K562 (cell line): Measurements from ENCODE around the gene BTRC.

Experiments used
- CREB1 ChIP-seq, 2 experiments: sonication (generic) in 1 of 2; formaldehyde crosslinking in 1 of 2; IDR thresholded peaks; 2 replicates each; pipeline versions ENCODE4 v1.6.1 to v1.8.0; 2012 to 2022; ENCODE audit warnings: inconsistent platforms in 1 of 2, mild to moderate bottlenecking in 1 of 2, missing genetic modification reagents in 1 of 2, moderate library complexity in 1 of 2
- CTCF ChIP-seq, 3 experiments: IDR thresholded peaks in 2 of 3; conservative IDR thresholded peaks in 1 of 3; 2 replicates each; pipeline ENCODE4 v1.5.1; 2011 to 2012; ENCODE audit warnings: low read length in 3 of 3, mild to moderate bottlenecking in 3 of 3, control low read depth in 2 of 3, improper control_type of control experiment in 1 of 3, inconsistent platforms in 1 of 3, low read depth in 1 of 3, mixed read lengths in 1 of 3, moderate library complexity in 1 of 3; ENCODE audit not compliant: insufficient read depth in 2 of 3
- EP300 ChIP-seq: IDR thresholded peaks from 2 replicates; pipeline ENCODE4 v1.6.1; 2012; ENCODE audit warnings: low read length, improper control_type of control experiment
- ERF ChIP-seq: fragments of 450-650 bp; formaldehyde crosslinking; IDR thresholded peaks from 2 replicates; pipeline ENCODE4 v1.4.0; 2020; ENCODE audit warnings: mild to moderate bottlenecking, mixed read lengths
- HDAC6 ChIP-seq: IDR thresholded peaks from 2 replicates; pipeline ENCODE4 v1.6.1; 2012; ENCODE audit warnings: low read depth, mild to moderate bottlenecking, control low read depth, inconsistent platforms, low read length, moderate library complexity
- NBN ChIP-seq: fragments of 450-650 bp; IDR thresholded peaks from 2 replicates; pipeline ENCODE4 v1.6.1; 2016; ENCODE audit warnings: low read depth, mild to moderate bottlenecking
- NR2C2 ChIP-seq, 2 experiments: fragments of 200-800 bp in 1 of 2; sonication (Bioruptor generic) in 1 of 2; sonication (generic) in 1 of 2; formaldehyde crosslinking in 1 of 2; IDR thresholded peaks; 2 replicates each; pipeline versions ENCODE4 v1.6.1 to v1.8.0; 2016 to 2022; ENCODE audit warnings: mild to moderate bottlenecking in 1 of 2, missing compliant biosample characterization in 1 of 2, missing genetic modification characterization in 1 of 2, missing genetic modification reagents in 1 of 2
- SLC30A9 ChIP-seq: fragments of 250-450 bp; sonication (Bioruptor Pico); IDR thresholded peaks from 2 replicates; pipeline ENCODE4 v1.8.0; 2022; ENCODE audit warnings: mild to moderate bottlenecking, moderate library complexity
- SMARCE1 ChIP-seq: fragments of 450-650 bp; IDR thresholded peaks from 2 replicates; pipeline ENCODE4 v1.7.1; 2016; ENCODE audit warnings: mild to moderate bottlenecking
- SP2 ChIP-seq: IDR thresholded peaks from 2 replicates; pipeline ENCODE4 v1.6.1; 2011; ENCODE audit warnings: mild to moderate bottlenecking, low read depth, low read length, moderate library complexity; ENCODE audit not compliant: poor library complexity, severe bottlenecking; ENCODE audit errors: extremely low read depth
- TCF7L2 ChIP-seq: fragments of 150-350 bp; IDR thresholded peaks from 2 replicates; pipeline ENCODE4 v1.6.1; 2016; ENCODE audit warnings: low read depth, mild to moderate bottlenecking, low read length, moderate library complexity
- ZNF77 ChIP-seq: fragments of 250-450 bp; sonication (Bioruptor Pico); IDR thresholded peaks from 2 replicates; pipeline ENCODE4 v1.5.0; 2020

- no peak for TF ChIP-seq ZNF77 (CRISPR knock-in tag)
- no peak for TF ChIP-seq HDAC6
- TF ChIP-seq SMARCE1, result no peak
- TF ChIP-seq CTCF (IDR thresholded peaks at IDR 0.05 in 2 of 3, conservative IDR thresholded peaks at IDR 0.05 in 1 of 3; ENCODE audit: insufficient read depth in 2 of 3, low read depth in 1 of 3, low read length in 3 of 3), result no peak
- no peak for TF ChIP-seq ERF (CRISPR knock-in tag)
- TF ChIP-seq SP2, result no peak
- no peak for TF ChIP-seq TCF7L2
- no peak for TF ChIP-seq NR2C2 (CRISPR knock-in tag; IDR thresholded peaks at IDR 0.05)
- no peak for TF ChIP-seq NR2C2 (tag; IDR thresholded peaks at IDR 0.05)
- TF ChIP-seq CREB1 (IDR thresholded peaks at IDR 0.05), result no peak
- no peak for TF ChIP-seq CREB1 (CRISPR knock-in tag; IDR thresholded peaks at IDR 0.05)
- no peak for TF ChIP-seq SLC30A9
- no peak for TF ChIP-seq NBN
- TF ChIP-seq EP300, result no peak
Measured at GRCh38 chr10:101414034-101414433, 60.1 kb downstream of the BTRC start.
